Astrocyte of the hippocampus (primary cell): ENCODE measurements around the gene CYP4A11.
"Not testable (repeated sequence)": the region's sequence is repeated elsewhere in the genome, so short reads cannot be mapped to it uniquely, and the experiment has no call there.

Source experiments
- DNase-seq: peaks from one replicate; pipeline ENCODE4 v3.0.0; 2011; ENCODE audit warnings: low read depth, low spot score

Gene CYP4A11

GRCh38 chr1:46910790-46911189 lies 30.5 kb downstream of the CYP4A11 start:
- no peak for DNase-seq

- no peak for DNase-seq
These were observed 37.8 kb downstream of the CYP4A11 start for GRCh38 chr1:46903481-46903880.

GRCh38 chr1:46900401-46900800 lies 40.9 kb downstream of the CYP4A11 start:
- no peak for DNase-seq

- not testable (repeated sequence) for DNase-seq
These were observed 59.6 kb downstream of the CYP4A11 start for GRCh38 chr1:46881656-46882055.
